AG09309 (cell line): ENCODE measurements around the gene DYDC2.

Source experiments
- DNase-seq: peaks from one replicate; pipeline ENCODE4 v3.0.0-alpha.2; 2010; ENCODE audit warnings: low read depth
- H3K4me3 ChIP-seq: 2 replicates; pipeline ENCODE4 v1.5.1; 2011; ENCODE audit warnings: mild to moderate bottlenecking, low read depth, low read length, moderate library complexity; ENCODE audit not compliant: control insufficient read depth
- CTCF ChIP-seq: IDR thresholded peaks from 2 replicates; pipeline ENCODE4 v1.5.1; 2011; ENCODE audit warnings: mild to moderate bottlenecking, low read depth, low read length, inconsistent platforms; ENCODE audit not compliant: insufficient read depth, control insufficient read depth; ENCODE audit errors: missing control alignments

The DYDC2 gene

GRCh38 chr10:80333983-80334382 lies 22.6 kb upstream of the DYDC2 start:
- TF ChIP-seq CTCF: no peak
- no peak for DNase-seq

GRCh38 chr10:80344276-80344675 lies 12.3 kb upstream of the DYDC2 start:
- DNase-seq: no peak
- no peak for TF ChIP-seq CTCF
- no peak overlapping the region for H3K4me3 ChIP-seq

More at GRCh38 chr10:80333983-80334382, 22.6 kb upstream of the DYDC2 start:
- no peak overlapping the region for H3K4me3 ChIP-seq

DNA sequence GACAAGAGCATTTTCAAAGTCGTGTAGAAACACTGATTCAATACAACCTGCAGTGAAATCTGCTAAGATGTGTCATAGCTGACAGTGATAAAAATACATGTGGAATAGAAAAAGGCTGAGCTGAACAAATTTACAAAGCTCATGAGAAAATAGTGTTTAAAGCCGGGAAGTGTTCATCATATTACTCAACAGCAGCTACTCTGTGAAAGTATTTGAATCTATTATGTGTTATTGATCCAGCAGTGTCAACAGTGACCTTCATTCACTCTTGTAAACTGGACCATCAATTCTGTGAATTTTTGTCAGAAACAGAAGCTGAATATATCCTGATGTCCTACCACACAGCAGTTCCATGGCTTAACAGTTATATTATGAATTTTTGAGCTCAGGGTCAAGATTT lies 11.7 kb upstream of the DYDC2 start:
- TF ChIP-seq CTCF: no peak
- H3K4me3 ChIP-seq: no peak overlapping the region
- no peak for DNase-seq

- DNase-seq: no peak
Measured at GRCh38 chr10:80350251-80350650, 6.3 kb upstream of the DYDC2 start.

DNA sequence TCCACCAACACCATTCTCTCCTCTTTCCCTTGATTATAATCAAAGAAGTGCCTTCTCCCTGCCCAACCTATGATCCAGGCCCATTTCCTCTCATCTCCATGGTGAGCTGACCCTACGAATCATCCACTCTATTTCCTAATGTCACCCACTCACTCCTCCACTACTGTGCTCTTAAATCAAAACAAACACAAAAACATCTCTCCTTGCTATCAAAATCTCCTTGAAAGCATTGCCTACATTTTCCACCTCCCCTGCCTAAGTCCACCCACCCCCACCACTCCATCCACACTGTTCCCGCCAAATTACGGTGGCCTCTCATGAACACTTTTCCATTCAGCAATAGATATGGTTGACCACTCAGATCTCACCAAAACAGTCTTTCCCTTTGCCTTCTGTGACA lies 5.4 kb upstream of the DYDC2 start:
- DNase-seq: no peak
- no peak overlapping the region for H3K4me3 ChIP-seq
- no peak for TF ChIP-seq CTCF

More at GRCh38 chr10:80350251-80350650, 6.3 kb upstream of the DYDC2 start:
- no peak overlapping the region for H3K4me3 ChIP-seq
- TF ChIP-seq CTCF: no peak

DNA sequence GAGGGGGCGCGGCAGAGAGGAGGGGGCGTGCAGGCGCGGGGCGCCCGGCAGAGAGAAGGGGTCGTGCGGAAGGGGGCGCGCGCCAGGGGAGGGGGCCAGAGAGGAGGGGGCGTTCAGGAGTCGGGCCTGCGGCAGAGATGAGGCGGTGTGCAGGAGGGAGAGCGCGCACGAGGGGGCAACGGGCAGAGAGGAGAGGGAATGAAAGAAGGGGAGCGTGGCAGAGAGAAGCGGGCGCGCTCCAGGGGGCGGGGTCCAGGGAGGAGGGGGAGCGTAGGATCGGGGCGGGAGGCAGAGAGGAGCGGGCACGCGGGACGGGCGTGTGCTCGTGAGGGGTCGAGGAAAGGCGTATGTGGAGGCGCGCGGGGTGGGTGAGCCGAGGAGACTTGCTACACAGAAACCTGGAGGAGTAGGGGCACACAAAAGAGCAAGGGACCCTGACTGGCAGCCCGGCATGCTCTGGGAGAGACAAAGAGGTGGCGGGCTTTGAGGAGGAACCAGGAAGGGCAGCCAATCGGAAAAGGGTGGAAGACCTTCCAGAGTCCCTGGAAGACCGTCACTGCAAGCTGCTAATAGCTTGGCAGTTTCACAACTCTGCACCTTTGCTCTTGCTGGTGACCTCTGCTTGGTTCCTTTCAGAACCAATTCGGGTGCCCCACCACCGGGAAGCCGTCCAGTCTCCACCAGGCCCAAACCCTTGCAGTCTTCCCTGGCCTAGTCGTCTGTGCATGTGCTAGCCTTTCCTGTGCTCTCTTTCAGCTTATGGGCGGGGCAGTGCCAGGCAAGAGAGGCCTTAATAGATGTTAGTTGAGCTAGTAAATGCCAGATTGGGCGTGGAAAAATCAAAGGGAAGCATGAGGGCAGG lies 639 bp downstream of the DYDC2 start:
- no peak for DNase-seq
- H3K4me3 ChIP-seq: no peak overlapping the region
- TF ChIP-seq CTCF: no peak
